Fibroblast of the conjunctiva (primary cell): ENCODE measurements around the gene BDNF.
"Not testable (repeated sequence)": the region's sequence is repeated elsewhere in the genome, so short reads cannot be mapped to it uniquely, and the experiment has no call there.

Experiments used
- DNase-seq: peaks from one replicate; pipeline ENCODE4 v3.0.0-alpha.2; 2010; ENCODE audit warnings: low read depth

BDNF gene

DNA sequence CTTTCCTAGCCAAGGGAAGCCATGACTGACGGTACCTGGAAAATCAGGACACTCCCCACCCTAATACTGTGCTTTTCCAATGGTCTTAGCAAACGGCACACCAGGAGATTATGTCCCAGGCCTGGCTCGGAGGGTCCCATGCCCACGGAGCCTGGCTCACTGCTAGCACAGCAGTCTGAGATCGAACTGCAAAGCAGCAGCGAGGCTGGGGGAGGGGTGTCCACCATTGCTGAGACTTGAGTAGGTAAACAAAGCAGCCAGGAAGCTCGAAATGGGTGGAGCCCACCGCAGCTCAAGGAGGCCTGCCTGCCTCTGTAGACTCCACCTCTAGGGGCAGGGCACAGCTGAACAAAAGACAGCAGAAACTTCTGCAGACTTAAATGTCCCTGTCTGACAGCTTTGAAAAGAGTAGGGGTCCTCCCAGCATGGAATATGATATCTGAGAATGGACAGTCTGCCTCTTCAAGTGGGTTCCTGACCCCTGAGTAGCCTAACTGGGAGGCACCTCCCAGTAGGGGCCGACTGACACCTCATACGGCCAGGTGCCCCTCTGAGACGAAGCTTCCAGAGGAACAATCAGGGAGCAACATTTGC, 34.6 kb downstream of the BDNF start:
- DNase-seq, result not testable (repeated sequence)

DNA sequence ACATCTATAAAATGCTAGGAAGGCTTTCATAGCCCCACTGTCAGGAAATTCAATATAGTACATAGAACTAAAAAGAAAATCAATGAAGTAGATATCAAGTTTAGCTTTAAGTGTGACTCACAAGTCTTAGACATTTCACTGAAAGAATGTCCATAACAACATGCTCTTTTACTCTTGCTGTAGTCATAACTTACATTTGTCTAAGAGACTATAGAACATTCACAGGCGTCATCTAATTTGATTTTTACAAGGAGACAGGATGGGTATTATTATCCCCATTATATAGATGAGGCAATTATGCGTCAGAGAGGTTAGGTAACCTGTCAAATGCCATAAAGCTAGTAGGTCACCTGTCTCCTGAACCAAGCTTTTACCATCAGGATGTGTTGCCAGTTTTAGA, 36.9 kb downstream of the BDNF start:
- no peak for DNase-seq

DNA sequence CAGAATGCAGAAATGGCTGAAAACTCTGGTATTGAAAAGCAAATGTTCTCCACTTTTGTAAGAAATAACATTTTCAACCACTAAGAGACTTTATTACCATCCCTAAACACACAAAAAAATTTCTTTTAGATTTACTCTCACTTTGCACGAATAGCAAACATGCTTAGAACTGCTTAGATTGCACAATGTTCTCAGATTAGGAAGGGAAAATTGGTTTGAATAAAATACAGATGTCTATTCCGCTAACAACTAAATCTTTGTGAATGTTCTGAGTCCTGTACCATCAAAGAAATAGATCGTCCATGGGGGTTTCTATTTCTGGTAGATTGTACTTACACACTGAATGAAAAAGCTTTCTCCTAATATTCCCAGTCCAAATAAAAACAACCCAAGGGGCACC, 40.1 kb downstream of the BDNF start:
- DNase-seq, result peak; percentile 8

DNA sequence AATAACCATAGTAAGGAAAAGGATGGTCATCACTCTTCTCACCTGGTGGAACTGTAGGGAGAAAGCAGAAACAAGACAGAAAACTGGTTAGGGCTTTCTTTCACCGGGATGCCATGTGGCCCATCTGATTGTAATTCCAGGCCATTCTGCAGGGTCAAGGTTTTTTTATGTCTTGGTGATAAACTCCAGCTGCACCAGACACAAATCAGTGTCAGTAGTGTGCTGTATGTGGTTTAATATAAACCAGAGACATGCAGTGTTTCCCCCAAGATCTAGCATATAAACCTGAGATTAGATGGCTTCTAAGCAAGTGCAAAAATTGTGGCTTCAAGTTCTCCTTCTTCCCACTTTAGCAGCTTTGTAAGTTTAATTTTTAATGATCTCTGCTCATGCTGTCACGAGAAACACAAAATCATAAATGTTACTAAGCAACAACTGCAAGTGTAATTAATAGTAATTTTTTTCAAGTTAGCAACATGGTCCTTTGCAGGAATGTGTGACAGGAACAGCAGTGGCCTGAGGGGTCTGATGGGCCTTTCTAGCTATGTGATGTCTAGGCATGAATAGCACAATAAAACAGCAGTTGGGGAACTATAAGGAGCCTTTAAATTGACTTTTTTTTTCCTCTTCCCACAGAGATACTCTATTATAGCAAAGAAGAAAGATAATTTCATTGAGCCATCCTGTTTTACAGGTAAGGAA, 41.6 kb downstream of the BDNF start:
- DNase-seq, result no peak

DNA sequence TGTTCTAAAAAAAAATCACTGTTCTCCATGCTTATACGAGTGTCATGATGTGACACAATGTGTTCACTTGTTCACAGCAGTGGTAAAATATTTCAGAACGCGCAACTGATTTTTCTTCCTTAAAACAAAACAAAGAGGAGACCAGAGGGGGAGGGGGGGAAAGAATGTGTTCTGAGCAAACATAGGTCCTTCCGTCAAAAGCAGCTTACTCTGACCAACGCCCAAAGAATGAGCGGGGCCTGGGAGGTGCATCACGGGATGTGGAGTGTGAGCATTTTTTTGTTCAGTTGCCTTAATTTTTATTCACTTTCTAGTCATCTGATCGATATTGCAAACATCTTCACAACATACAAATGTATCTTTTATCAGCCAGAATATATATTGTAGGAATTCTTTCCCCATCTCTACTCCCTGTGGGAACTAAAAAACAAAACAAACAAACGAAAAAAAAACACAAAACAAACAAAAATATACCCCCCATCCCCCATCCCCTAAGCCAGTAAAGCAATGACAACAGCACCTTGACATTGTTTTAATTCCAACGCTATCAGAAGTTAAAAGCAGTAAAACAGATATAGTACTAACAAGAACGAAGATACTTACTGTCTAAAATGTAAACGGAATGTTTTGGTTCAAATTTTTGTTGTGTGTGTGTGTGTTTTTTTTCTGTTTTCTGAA, 43.3 kb downstream of the BDNF start:
- no peak for DNase-seq

DNA sequence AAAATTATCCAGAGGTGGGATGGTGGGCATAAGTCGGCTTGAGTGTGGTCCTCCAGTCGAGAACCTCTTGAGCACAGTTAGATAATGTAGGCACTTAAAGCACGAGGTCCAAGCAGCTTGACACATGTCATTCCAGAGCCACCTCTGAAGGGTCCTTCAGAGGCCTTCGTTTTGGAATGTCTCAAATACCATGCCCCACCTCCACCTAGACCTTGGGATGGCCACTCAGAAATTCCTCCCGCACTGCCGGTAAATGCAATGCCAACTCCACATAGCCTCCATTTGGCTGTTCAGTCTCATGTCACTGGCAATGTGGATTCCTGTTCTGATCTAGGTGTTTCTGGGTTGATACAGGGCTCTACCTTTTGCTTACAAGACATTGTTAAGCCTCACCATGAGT, 43.9 kb downstream of the BDNF start:
- no peak for DNase-seq

DNA sequence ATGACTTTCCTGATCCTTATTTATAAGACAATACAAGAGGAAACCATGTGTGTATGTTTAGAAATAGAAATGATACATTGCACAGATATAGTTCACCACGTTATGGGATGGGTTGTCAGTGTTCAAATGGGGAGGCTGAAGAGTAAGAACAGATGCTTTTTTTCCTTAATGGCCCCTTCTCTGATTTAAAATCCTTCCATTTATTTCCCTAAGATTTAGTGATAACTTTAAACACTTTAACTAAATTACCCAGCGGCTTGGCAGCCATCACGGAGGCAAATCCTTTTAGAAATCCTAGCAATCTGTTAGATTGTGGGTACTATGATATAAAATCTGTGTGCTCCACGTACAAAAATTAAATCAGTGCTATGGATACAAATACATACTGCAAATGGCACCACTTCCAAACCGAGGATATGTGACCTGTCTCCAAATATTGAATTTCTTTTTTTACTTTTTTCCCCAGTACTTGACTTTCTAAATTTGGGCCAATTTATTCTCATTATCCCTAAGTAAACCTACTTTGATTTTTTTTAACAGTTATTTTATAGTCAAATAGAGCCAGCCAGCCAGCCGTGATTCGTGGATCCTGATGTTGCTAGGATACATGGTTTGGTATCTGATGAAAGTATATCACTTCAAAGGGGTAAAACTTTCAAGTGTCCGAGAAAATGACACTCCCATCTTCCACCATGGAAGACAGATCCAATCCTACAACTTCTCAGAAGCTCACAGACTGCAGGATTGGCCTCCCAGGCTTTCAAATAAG, 46.1 kb downstream of the BDNF start:
- no peak for DNase-seq

DNA sequence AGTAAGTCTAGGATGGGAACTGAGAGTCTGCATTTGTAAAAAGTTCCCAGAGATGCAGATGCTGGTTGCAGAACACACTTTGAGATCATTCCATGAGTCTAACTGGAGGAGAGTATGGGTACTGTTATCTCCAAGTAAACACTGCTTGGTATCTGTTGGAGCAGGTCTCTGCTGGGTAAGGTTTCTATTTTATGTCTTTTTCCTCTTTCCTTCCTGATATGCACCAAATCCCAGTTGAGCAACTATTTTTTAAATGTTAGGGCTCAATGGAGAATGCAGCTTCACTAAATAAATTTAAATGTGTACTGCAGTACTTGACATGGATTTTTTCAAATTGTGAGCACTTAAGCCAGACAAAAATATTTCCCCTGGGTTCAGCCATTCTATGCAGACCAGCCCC, 48.5 kb downstream of the BDNF start:
- DNase-seq, result no peak

DNA sequence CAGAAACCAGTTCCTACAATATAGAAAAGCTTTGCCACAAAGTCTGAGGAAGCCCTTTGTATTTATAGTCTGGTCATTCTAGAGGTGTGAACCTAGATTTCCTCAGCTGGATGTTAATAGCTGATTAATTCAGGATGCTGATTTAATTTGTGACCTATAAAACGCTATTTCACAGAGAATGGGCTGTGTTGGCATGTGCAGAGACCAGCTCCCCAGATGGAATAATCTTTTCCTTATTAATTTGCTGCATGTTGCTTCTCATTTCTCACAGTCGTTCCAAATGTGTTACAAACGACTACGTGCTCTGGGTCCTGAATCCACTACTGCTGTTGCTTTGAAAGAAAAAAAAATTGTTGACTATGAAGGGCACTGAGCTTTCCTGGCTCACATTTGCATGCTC, 49.3 kb downstream of the BDNF start:
- no peak for DNase-seq

DNA sequence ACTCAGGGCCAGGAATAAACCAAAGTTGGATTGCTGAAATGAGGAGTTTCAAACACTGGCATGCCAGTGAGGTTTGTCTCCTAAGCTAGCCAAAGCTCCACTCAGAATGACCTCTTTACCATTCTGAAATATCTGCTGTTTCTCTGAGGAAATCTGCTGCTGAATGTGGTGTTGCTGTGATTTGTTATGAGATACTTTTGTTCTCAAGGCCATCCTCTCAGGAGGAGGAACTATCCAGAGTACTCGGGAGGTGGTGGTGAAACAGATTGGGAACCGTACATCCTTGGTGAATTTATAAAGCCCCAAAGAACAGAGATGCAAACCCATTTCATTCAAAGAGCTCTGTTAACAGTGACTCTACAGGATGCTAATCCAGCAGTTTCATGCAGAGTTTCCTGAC, 50.5 kb downstream of the BDNF start:
- DNase-seq, result no peak

DNA sequence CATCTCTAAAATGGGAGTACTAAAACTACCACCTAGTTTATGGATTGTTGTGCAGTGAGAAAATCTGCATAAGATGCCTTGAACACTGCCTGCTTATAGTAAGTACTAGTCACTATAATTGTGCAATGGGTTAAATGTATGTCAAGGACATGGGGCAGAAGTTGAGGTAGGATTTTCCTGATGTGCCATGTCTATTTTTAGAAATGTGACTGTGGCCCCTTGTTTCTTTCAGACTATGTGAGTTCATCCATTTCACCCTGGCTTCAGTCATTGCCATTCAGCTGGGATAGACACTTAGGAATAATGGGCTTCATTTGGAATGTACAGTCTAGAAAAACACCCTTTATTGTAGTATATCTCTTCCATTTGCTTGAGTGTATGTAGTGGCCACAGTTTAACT, 51.4 kb downstream of the BDNF start:
- no peak for DNase-seq

DNA sequence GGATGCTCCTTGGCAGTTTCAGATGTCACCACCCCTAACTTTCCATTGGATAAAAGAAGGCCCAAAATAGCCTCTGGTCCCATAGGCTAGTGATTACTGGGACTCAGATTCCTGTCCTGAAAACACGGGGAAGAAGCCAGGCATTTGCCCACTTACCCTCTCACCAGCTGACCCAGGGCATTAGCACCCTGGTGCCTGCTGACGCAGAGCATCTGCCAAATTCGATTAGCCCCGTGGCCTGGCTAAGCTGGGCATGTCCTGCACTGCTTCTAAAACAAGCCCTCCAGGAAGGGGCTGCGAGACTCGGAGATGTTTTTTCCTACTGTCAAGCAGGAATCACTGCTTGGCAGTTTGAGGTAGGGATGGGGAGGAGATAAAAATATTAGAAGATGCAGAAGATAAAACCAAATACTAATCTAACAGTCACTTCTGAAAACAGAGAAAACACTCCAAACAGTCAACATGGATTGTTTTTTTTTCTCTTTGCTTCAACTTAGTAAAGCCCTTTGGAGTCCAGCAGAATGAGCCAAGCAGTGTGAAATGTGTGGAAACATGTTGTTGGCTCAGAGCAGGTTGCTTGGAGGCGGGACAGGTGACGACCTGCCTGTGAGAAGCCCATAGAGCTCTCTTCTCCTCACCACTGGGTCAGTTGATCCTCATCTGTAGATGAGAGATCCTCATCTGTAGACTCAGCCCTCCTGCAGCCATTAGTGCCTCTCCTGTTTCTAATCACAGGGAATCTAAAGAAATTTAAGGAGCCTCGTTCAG, 54.0 kb downstream of the BDNF start:
- no peak for DNase-seq

DNA sequence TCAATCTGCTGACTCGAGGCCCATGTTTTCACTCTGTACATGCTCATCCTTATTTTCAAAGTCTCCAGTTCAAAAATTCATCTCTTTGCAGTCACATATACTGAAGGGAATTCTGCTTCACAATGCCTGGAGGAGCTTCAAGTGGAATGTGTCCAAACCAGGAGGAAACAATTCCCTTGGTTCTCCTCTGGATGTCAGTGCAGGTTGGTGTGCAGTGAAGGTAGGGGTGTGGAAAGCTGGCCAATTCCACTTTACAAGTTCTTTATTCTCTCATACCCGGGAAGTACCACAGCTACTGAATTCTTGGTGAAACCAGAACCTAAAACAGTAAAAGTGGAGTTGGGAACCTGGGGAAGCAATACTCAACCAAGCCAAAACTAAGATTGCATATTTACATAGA, 57.3 kb downstream of the BDNF start:
- DNase-seq, result no peak

DNA sequence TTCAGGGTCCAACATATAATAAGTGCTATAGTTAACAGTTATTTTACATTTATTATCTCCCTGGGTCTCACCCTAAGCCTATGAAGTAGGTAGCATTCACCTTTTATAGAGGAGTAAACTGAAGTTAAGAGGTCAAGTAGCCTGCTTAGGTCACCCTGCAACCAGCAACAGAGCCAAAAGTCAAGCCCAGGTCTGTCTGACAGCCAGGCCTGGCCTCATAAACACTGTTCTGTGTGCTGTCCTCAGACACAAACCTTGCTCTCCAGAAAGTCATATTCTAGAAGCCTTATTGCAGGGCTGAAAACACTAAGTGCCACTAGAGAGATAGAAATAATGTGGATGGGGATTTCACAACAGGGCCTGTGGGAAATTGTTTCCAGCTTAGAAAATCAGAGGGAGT, 59.3 kb downstream of the BDNF start:
- DNase-seq, result no peak

DNA sequence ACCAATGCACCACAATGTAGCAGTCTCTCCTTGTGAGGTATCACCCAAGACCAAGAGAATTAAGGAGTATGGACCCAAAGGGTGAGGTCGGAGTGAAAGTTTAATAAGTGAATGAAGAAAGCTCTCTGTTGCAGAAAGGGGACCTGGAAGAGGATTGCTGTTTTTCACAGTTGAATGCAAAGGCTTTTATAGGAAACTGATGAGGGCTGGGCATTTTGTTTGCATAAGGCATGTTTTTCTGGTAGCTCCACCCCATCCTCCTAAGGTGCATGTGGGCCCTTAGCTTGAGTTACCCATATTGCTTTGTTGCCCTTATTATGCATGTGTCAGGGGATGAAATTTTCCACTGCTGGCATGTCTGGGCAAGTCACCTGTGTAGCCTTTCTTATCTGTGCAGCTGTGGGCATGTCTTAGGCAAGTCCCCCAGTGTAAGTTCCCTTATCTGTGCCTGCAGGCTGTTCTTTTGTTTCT, 64.7 kb downstream of the BDNF start:
- DNase-seq, result no peak

DNA sequence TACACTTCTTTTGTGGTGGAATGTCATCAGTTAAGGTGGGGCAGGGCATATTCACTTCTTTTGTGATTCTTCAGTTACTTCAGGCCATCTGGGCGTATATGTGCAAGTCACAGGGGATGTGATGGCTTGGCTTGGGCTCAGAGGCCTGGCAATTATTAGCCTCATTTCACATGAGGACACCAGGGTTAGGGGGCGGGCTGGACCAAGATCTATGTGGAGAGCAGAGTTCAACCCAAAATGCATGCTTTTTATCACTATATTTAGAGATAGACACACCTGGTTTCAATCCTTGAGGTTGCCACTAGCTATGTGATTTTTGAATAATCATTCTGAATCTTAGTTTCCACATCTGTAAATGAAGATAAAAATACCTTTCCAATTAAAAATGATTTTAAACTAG, 65.5 kb downstream of the BDNF start:
- DNase-seq, result not testable (repeated sequence)

DNA sequence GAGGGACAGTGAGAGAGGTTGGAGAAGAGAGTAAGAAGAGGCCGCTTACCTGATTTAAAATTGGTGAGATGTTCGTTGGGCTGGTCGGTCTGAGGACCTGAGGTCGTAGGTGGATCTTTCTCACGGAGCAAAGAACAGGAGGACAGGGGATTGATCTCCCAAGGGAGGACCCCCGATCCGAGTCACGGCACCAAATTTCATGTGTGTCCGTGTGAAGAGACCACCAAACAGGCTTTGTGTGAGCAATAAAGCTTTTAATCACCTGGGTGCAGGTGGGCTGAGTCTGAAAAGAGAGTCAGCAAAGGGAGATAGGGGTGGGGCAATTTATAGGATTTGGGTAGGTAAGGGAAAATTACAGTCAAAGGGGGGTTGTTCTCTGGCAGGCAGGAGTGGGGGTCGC, 66.0 kb downstream of the BDNF start:
- DNase-seq, result not testable (repeated sequence)

DNA sequence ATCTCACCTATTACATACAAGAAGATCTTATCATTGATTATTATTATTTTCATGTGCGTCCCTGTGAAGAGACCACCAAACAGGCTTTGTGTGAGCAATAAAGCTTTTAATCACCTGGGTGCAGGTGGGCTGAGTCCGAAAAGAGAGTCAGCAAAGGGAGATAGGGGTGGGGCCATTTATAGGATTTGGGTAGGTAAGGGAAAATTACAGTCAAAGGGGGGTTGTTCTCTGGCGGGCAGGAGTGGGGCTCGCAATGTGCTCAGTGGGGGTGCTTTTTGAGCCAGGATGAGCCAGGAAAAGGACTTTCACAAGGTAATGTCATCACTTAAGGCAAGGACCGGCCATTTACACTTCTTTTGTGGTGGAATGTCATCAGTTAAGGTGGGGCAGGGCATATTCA, 71.2 kb downstream of the BDNF start:
- DNase-seq, result not testable (repeated sequence)

DNA sequence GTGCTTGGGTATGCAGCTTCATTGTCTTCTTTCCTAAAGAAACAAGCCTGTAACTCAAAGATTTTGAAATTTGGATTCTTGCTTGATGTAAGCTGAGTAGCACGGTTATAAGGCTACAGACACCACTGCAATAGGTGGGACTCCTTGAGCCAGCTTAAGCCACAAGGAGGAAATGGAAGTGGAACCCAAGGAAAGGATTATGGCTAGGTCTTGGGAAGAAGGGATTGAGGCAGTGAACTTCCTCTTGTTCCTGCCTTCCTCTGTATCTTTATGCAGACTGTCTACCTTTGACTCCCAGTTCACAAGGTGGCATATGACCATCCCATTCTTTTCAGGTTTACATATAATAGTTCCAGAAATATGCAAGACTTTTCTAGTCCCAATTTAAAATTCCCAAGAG, 72.3 kb downstream of the BDNF start:
- DNase-seq, result no peak

DNA sequence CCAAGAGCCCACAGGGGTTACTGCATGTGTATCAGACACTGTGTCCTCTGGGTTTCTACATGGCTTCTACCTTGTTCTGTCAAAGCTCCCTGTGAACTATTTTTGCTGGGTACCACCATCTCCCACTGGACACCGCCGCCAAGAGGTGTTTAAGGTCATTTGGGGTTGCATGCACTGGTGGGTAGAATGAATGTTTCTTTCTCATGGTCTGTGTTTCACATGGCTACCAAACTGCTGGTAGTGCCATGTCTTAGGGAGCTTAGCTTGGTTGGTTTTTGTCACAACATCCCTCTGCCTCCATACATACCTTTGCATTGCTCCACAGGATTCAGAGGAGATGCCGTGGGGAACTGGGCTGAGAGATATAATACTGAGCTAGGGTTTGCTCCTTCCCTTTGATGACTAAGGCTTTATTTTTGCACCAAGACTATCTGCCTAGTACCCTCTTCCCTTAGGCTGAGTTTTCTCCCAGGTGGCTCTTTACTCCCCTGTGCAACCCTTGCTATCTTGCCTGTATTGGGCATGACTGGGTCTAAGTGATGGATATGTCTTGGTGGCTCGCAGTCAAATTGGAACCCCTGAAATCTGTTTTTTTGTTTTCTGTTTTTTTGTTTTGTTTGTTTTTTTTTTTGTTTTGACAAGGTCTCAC, 73.2 kb downstream of the BDNF start:
- no peak for DNase-seq

DNA sequence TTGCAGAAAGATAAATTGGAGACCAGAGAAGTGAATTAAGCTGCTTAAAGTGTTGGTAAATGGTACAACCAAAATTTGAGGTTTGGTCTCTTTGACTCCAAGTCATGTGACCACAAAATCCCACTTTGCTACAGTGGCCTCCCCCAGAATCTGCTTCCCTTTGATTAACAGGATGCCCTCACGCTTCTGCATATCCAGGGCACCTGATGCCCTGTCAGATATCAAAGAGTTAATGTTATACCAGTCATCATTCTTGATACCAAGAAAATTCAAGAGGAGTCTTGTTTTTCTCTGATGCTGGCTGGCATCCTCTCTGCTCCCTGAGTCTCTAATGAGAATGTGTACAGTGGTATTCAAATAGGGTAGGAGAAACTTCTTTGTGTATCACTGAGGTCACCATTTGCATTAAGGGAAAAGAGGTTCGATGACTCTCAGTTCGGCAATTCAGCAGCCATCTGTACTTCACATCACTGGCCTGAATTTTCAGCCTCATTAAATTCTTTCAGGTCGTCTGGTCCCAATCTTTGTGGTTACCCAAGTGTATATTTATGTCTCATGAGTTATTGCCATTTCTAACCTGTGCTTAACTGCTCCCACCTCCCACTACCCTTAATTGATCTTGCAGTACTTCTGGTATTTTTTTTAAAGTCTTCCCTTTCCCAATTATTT, 73.9 kb downstream of the BDNF start:
- DNase-seq, result no peak
